UCSD-AML1 (cell line): ENCODE data around the gene FGD6.
"Not testable (repeated sequence)": the region's sequence is repeated elsewhere in the genome, so short reads cannot be mapped to it uniquely, and the experiment has no call there.

ENCODE experiments used
- DNase-seq: peaks from one replicate; lab custom pipeline; 2025; ENCODE audit not compliant: unreplicated experiment; lab: John Stamatoyannopoulos, UW

The FGD6 gene

DNA sequence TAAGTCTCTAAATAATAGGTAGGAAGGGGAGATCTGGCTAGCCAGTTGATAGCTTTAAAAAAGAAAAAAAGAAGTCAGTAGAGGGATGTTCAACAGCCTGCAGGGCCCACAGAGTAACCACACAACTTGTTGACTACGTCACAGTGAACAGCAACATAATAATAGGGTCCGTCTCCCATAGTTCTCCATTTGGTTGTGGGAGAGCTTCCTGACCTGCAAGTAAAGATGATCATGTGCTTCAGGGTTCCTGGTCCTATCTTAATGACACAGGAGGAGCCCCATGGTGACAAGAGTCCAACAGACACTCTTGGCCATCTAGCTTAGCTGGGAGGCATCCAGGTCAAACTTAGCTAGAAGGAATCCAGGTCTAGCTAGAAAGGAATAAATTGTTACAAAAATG, 36.2 kb downstream of the FGD6 start:
- DNase-seq: no peak

DNA sequence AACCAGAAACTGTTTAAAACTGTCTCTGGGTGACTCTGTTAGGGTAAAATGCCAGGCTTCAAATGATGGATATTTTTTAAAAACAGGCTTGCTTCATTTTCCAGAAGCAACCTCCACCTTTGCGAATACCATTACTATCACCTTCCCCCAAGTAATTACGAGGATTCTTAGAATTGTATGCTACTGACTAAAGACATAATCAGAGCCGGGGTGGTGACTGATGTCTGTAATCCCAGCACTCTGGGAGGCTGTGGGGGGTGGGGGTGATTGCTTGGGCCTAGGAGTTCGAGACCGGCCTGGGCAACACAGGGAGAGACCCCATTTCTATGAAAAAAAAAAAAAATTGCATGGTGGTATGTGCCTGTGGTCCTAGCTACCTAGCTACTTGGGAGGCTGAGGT, 38.3 kb downstream of the FGD6 start:
- no peak for DNase-seq

DNA sequence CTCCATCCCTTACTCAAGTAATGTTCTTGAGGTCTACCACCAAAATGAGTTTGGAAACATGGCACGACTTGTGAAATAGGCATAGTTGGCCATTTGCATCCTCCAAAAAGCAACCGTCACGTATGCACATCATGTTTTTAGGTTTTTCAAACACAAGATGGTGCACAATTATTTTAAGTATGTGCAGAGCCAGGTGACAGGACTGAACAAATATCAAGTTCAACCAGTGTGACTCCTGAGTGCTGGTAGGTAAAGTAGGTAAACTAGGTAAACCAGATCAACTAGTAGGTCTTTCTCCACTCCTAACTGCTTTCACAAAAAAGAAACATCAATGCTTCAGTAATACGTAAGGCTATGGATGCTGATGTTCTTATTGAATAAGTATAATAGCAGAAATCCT, 39.1 kb downstream of the FGD6 start:
- DNase-seq: no peak

DNA sequence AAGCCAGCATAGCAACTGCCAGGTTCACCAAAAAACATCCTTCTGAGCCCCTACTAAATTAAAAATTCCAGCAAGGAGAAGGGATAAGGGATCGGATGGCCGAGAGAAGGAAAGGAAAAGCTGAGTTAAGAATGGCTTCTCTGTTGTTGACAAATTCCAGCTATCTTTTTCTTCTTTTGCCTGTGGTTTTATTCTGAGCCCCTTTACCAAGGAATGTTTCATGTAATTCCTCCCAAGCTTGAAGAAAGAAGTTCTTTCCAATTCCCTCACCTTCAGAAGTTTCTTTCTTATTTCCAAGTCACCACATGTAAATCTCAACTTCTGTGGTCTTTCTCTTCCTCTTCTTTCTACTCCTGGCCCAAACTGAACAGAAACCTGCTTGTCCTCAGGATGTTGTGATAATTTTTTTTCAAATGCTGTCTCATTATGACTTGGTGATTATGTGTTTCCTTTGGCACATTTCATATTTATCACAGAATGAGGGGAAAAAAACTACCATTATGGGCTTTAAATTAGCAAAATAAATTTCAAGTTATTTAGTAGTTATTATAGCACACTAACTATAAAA, 40.0 kb downstream of the FGD6 start:
- no peak for DNase-seq

DNA sequence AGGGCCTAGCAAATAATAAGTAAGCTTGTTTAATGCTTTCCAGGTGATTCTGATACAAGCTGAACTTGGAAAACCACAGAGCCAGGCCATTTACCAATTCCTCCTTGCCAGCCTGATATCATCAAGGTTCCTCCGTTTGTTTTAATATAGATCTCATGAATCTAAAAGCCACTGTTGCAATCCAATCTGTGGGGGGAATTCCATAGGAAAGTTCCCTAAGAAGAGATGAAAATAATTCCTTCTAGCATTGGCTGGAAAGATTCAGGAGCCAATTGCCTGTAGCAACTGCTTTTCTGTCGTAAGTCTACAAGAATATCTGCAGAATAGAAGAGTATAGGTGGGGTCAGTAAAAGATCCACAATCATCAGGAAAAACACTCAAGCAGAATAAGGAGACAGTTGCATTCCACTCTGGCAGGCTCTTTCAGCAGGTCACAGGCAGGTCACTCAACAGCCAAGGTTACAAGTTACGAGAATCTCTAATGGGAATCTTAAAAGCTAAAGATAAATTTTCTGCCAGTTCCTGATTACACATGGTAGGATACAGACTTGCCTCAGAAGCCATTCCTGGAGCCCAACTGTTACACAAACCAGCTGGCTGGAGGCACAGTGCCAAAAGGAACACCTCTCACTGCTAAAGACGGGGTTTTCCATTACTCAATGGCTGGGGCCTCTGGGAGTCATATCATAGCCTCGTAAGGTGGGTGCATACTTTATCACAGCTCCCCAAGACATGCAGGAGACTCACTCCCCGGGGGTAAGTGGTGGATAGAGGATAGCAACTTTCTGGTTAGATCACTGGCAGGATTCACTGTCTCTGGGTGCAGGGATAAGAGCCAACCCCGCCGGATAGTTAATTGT, 43.6 kb downstream of the FGD6 start:
- no peak for DNase-seq

DNA sequence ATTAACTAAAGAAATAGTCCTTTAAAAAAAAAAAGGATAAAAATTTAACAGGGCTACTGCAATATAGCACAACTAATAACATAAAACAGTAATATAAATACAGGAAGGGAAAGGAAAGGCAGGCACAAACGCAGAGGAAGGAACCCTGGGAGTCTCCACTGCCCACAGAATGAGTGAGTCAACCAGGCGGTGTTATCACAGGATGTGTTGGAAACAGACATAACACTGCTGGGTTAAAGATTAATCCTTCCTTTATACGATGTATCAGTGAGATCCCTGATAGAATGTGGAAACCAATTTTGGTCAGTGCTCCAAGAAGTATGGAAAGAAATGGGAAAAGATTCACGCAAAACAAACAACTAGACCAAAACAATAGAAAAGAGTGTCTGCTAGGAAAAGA, 47.9 kb downstream of the FGD6 start:
- peak; percentile 32 for DNase-seq

DNA sequence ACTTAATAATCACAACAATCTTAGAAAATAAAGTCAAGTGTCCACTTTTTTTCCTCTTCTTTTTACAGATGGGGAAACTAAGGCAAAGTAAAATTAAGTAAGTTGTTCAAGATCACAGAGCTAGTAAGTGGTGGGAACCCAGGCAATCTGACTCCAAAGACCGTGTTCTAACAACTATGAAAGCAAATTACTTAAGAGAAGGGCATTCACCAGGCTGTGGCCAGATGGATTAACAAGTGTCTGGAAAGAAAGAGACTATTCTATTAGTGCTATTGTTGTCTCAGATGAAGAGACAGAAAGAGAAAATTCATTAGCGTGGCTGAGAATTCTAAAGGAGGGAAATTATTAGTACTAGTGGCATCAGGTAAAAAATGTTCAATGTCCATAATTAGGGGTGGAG, 48.5 kb downstream of the FGD6 start:
- DNase-seq: no peak

DNA sequence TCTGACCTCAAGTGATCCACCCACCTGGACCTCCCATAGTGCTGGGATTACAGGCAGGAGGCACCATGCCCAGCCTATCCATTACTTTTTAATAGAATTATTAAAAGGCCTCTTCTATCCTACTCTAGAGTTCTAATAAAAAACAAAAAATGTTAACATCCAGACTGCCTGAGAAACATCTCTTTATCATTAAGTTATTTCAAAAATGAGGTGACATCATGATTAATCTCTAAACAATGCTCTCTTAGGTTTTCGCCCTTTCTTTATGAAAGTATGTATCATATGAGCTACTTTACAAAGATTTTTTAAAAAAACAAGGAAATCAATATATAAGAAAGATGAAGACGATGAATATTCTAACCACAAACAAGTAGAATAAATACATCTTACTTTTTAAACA, 52.6 kb downstream of the FGD6 start:
- no peak for DNase-seq

DNA sequence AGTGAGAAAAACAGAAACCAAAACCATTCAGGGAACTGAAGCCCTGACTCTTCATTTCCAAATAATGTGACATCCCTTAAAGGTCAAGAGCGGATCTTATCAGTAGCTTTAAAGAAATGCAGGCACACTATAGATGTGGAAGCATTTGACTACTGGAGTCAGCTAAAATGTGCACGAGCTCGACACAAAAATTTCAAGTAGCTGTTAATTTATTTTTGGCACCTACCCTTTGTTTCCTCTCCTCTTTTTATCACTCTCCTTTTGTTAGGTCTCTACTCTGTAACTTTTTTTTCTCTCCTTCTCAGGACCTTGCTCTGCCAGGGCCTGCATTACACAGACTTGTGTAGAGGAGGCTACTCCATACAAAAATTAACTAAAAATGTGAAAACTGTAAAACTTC, 58.3 kb downstream of the FGD6 start:
- DNase-seq: no peak

DNA sequence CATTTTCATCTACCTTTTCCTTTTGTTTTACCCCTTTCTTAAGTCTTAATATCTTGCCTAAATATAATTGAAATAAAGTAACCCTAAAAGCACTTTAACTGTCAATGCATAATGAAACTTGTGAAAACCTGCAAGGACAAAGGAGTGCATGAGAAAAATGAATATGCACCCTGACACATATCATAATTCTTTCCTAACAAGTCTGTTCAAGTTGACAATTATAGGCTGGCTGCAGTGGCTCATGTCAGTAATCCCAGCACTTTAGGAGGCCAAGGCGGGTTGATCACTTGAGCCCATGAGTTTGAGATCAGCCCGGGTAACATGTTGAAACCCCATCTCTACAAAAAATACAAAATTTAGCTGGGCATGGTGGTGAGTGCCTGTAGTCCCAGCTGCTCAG, 65.4 kb downstream of the FGD6 start:
- no peak for DNase-seq

DNA sequence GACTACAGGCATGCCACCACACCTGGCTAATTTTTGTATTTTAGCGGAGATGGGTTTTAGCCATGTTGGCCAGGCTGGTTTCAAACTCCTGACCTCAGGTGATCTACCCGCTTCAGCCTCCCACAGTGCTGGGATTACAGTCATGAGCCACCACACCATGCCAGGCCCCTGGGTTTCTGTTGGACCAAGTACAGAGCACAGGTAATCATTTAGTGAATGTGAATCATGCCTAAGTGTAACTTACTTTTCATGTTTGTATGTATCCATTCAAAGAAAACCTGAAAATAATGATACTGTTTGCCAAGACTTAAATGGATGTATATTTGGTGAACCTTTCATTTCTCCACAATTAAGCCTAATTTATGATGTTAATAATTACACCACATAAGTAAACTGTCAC, 65.9 kb downstream of the FGD6 start:
- no peak for DNase-seq

DNA sequence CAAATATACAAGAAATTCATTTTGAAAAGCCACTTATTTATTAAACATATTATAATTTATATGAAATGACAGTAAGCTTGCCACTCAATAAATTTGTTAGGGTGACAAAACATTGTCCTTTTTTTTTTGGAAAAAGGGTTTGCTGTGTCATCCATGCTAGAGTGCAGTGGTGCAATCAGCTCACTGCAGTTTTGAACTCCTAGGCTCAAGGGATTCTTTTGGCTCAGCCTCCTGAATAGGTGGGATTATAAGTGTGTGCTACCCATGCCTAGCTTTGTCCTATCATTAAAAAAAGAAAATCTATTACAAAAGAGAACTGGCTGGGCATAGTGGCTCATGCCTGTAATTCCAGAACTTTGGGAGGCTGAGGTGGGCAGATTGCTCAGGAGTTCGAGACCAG, 66.8 kb downstream of the FGD6 start:
- DNase-seq: no peak

DNA sequence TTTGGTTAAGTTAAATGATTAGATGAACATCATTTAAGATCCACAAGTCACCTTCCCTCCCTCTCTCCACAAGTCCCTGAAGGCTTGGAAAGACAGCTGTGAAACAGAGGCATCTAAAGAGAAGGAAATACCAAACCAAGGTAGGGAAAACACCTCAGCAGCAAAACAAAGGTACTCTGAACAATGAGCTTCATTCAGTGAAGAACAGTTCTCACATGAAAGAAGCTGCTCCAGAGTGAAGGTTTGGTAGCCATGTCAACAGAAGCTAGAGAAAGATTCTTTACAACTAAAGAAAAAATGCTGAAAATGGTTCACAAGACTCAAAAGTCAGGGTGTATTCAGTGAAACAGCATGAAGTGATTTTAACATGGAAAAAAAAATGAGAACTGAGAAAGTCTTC, 69.4 kb downstream of the FGD6 start:
- DNase-seq: no peak

DNA sequence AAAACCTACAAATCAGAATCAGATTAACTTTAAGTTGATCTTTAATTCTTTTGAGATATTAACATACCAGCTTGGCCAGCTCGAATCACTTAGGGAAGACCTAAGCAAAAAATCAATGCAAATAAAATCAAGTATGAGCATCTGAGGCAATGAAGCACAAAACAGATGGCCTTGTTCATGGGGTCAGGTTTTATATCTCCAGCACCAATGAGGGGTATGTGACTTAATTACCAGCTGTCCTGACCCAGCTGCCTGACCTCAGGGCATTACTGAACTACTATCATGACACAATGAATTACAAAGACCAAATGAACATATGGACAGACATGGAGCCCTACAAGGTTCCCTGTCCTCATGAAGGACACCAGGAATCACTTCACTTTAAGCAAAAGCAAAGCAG, 70.5 kb downstream of the FGD6 start:
- DNase-seq: no peak

DNA sequence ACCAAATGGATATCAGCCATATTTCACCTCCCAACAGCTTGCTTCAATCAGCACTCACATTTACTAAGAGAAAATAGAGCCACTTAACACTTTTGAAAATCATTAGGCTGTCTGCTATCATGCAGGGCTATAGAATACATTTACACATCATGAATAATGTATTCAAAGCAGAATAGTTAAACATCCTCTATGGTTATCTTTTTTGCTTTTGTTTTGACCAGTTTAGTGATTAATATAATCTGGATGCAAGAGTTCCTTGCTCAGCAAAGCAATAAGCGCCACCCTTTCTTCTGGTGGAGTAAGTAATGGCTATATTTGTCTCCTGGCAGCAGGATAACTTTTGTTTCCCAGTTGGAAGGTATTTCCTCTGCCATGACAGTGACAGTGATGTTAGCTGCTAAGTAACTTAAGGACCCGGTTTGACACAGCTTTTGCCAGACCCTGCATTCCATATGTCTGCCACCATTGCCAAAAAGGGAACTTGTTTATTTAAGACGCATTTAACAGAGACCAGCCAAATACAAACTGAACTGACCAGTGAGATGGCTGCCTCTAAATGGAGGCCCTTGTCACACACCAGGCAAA, 73.6 kb downstream of the FGD6 start:
- DNase-seq: no peak

DNA sequence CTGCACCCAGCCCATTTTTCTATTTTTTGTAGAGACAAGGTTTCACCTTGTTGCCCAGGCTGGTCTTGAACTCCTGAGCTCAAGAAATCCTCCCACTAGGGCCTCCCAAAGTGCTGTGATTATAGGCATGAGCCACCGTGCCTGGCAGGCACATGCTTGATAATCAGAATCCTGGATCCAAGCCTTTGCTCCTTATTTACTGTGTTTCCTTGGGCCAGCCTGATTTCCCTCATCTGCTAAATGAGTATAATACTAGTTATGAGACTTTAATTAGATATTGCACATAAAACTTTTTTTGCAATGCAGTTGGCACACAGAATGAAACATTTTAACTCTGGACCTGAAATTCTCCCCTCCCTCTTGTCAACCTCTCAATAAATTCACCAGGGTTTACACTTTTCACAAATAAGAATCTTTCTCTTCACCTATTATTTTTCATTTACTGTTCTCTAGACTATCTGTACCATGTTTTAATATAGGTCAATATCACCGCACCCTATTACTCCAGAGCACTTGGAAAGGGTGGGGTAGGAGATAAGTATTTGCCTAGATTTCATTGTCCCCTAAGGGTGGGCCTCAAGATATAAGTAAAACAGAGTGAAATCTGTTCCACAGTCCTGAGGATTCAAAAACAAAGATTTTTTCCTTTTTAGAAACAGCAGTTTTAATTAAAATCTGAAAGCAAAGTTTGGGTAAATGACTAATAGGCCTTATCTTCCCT, 74.7 kb downstream of the FGD6 start:
- no peak for DNase-seq

DNA sequence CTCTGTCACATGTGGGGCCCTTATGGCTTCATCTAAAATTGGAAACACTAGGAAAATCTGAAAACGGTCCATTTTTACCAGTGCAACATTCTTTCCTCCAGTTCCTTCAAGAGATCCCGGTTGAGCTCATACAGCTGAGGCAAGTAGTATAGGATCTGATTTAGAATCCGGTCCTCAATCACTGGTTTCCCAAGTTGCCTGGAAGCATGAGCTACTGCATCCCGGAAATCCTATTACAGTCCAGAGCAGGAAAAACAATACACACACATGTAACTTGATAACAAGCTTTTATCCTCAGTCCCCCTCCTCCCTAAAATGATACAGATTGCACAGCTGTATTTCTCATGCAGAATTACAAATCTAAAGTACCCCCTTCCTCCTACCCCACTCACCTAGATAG, 76.0 kb downstream of the FGD6 start:
- no peak for DNase-seq

DNA sequence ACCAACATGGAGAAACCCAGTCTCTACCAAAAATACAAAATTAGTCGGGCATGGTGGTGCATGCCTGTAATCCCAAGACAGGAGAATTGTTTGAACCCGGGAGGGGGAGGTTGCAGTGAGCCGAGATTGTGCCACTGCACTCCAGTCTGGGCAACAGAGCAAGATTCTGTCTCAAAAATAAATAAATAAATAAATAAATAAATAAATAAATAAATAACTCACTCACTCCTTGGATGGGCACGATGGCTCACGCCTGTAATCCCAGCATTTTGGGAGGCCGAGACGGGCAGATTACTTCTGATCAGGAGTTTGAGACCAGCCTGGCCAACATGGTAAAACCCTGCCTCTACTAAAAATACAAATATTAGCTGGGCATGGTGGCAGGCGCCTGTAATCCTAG, 79.2 kb downstream of the FGD6 start:
- DNase-seq: not testable (repeated sequence)

DNA sequence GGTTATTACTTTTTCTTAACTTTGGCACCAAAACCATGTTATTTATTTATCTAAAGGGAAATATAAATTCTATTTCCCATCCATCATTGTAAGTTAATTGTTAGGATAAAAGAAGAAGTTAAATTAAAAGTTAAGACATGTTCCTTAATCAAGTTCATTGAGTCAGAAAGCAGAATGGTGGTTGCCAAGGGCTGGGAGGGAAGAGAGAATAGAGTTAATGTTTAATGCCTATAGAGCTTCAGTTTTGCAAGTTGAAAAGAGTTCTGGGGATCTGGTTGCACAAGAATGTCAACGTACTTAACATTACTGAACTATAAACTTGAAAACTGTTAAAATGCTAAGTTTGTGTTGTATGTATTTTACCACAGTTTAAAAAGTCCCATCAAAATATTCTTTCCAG, 80.7 kb downstream of the FGD6 start:
- no peak for DNase-seq

DNA sequence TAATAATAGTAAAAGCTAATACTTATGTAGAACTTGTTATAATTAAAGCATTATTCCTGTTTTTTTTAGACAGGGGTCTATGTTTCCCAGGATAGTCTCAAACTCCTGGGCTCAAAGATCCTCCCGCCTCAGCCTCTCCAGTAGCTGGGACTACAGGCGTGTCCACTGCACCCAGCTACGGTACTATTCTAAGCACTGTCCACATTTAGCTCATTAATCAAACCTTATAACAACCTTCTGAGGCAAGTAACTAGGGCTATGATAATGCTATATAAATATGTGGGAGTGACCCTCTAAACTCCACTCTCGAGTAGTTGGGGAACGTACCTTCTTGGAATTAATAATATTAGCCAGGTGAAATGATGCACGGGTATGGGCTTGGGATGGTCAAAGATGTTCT, 83.2 kb downstream of the FGD6 start:
- DNase-seq: no peak

DNA sequence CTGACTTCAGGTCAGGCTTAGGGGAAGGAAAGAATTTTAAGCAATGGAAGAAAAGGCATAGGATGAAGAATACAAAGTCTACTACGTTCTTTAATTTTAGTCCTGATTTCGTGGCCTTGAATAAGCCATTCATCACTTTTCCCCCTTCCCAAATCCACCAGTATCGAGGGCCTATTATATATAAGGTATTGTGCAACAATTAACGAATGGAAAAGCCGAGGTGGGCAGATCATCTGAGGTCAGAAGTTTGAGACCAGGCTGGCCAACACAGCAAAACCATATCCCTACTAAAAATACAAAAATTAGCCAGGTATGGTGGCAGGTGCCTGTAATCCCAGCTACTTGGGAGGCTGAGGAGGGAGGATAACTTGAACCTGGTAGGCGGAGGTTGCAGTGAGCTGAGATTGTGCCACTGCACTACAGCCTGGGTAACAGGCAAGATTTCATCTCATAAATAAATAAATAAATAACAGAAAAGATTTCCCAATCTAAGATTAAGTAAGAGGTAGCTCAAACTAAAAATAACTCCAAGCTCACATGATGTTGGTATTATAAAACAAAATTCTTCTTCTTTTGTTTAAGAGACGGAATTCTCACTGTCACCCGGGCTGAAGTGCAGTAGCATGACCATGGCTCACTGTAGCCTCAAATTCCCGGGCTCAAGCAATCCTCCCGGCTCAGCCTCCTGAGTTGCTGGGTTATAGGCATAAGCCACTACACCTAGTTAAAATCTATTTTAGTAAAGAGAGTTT, 85.5 kb downstream of the FGD6 start:
- no peak for DNase-seq
